GM12878 (cell line): ENCODE results near the gene ATL2. TPM values are rescaled to one million over a fixed set of nuclear protein-coding genes. Genes with fewer than 3 reads are reported as not detected.
A peak's percentile ranks its signal among the peaks of the same experiment; 100 is the strongest.

Source experiments
- GATAD2B ChIP-seq: fragments of 450-650 bp; conservative IDR thresholded peaks from 2 replicates; pipeline ENCODE4 v1.6.1; 2017; ENCODE audit warnings: low read depth, mild to moderate bottlenecking, moderate library complexity
- HDGF ChIP-seq: fragments of 450-650 bp; IDR thresholded peaks from 2 replicates; pipeline ENCODE4 v1.6.1; 2016; ENCODE audit warnings: antibody characterized with exemption
- JUND ChIP-seq: IDR thresholded peaks from 2 replicates; pipeline ENCODE4 v1.6.1; 2012; ENCODE audit warnings: low read depth, mild to moderate bottlenecking, low read length, improper control_type of control experiment, moderate library complexity
- MEF2B ChIP-seq: fragments of 450-650 bp; IDR thresholded peaks from 2 replicates; pipeline ENCODE4 v1.6.1; 2018; ENCODE audit warnings: mild to moderate bottlenecking, moderate library complexity; ENCODE audit not compliant: partially characterized antibody, poor library complexity, severe bottlenecking
- MTA2 ChIP-seq: fragments of 450-650 bp; IDR thresholded peaks from 2 replicates; pipeline ENCODE4 v1.6.1; 2016; ENCODE audit warnings: low read depth, mild to moderate bottlenecking, moderate library complexity
- NR2C2 ChIP-seq: IDR thresholded peaks from 2 replicates; pipeline ENCODE4 v1.6.1; 2011; ENCODE audit warnings: borderline replicate concordance, low read depth; ENCODE audit not compliant: control insufficient read depth, insufficient read length
- NRF1 ChIP-seq: conservative IDR thresholded peaks from 2 replicates; pipeline ENCODE4 v1.6.1; 2011; ENCODE audit warnings: mild to moderate bottlenecking, low read depth, low read length, improper control_type of control experiment
- PAX8 ChIP-seq: fragments of 450-650 bp; IDR thresholded peaks from 2 replicates; pipeline ENCODE4 v1.6.1; 2017; ENCODE audit warnings: mild to moderate bottlenecking, moderate library complexity
- PML ChIP-seq: IDR thresholded peaks from 2 replicates; pipeline ENCODE4 v1.6.1; 2012; ENCODE audit warnings: low read length, inconsistent platforms
- ZNF207 ChIP-seq: fragments of 450-650 bp; IDR thresholded peaks from 2 replicates; pipeline ENCODE4 v1.6.1; 2014; ENCODE audit warnings: antibody characterized with exemption, mild to moderate bottlenecking, borderline replicate concordance
- polyA plus RNA-seq, 11 experiments: library from polyadenylated mRNA; depleted of rRNA in 4 of 11; unstranded in 6 of 11; stranded (reverse) in 5 of 11; fragments of >200 nt; fragmentation: Nextera tagmentation in 4 of 11; fragmentation: Illumina TruSeq in 1 of 11; extraction: Ambion mirVana in 4 of 11; extraction: Trizol in 1 of 11; gene quantifications; 1 replicate in 1 of 11; 2 replicates in 10 of 11; pipeline versions ENCODE4 v1.2.1 to v1.2.3, GENCODE V29; 2011 to 2016; ENCODE audit warnings: inconsistent platforms in 2 of 11, missing spikeins in 2 of 11, low read depth in 1 of 11
- total RNA-seq, 4 experiments: library from RNA; depleted of rRNA in 3 of 4; stranded (reverse); fragments of >200 nt in 3 of 4; fragmentation: Illumina TruSeq in 1 of 4; extraction: Trizol in 1 of 4; gene quantifications; 2 replicates each; pipeline versions ENCODE4 v1.2.1 to v1.2.3, GENCODE V29; 2013 to 2021
- TF ChIP-seq, protein P1 (sequence below): fragments of 450-650 bp; IDR thresholded peaks from 2 replicates; pipeline ENCODE4 v1.6.1; 2014; ENCODE audit warnings: mild to moderate bottlenecking
- TF ChIP-seq, protein P2 (sequence below): fragments of 450-650 bp; IDR thresholded peaks from 2 replicates; pipeline ENCODE4 v1.6.1; 2018; ENCODE audit warnings: borderline replicate concordance, mild to moderate bottlenecking; ENCODE audit not compliant: partially characterized antibody
- TF ChIP-seq, protein P3 (sequence below): IDR thresholded peaks from 2 replicates; pipeline ENCODE4 v1.6.1; 2011; ENCODE audit warnings: borderline replicate concordance, low read depth, mild to moderate bottlenecking, moderate library complexity, low read length; ENCODE audit not compliant: insufficient read depth, poor library complexity, severe bottlenecking
- TF ChIP-seq, protein P4 (sequence below), 3 experiments: IDR thresholded peaks in 2 of 3; conservative IDR thresholded peaks in 1 of 3; 2 replicates each; pipeline ENCODE4 v1.5.1; 2011; ENCODE audit warnings: low read depth in 3 of 3, low read length in 3 of 3, mild to moderate bottlenecking in 3 of 3, control low read depth in 2 of 3, moderate library complexity in 2 of 3, inconsistent platforms in 1 of 3, mixed read lengths in 1 of 3; ENCODE audit not compliant: control insufficient read depth in 2 of 3, insufficient read depth in 1 of 3; ENCODE audit errors: extremely low read depth in 1 of 3
- TF ChIP-seq, protein P5 (sequence below): fragments of 450-650 bp; IDR thresholded peaks from 2 replicates; pipeline ENCODE4 v1.6.1; 2017; ENCODE audit warnings: mild to moderate bottlenecking, moderate library complexity
- TF ChIP-seq, protein P6 (sequence below): IDR thresholded peaks from 2 replicates; pipeline ENCODE4 v1.6.1; 2011; ENCODE audit warnings: low read depth, mild to moderate bottlenecking, low read length, moderate library complexity, borderline replicate concordance; ENCODE audit errors: extremely low read depth

ATL2 gene
- total and polyA plus RNA-seq, 10 of the 15 experiments (the other 5 are each of a cell fraction or from before 2014, with no cell fraction given): 8.6 to 51.5 (median 41.8) TPM

DNA sequence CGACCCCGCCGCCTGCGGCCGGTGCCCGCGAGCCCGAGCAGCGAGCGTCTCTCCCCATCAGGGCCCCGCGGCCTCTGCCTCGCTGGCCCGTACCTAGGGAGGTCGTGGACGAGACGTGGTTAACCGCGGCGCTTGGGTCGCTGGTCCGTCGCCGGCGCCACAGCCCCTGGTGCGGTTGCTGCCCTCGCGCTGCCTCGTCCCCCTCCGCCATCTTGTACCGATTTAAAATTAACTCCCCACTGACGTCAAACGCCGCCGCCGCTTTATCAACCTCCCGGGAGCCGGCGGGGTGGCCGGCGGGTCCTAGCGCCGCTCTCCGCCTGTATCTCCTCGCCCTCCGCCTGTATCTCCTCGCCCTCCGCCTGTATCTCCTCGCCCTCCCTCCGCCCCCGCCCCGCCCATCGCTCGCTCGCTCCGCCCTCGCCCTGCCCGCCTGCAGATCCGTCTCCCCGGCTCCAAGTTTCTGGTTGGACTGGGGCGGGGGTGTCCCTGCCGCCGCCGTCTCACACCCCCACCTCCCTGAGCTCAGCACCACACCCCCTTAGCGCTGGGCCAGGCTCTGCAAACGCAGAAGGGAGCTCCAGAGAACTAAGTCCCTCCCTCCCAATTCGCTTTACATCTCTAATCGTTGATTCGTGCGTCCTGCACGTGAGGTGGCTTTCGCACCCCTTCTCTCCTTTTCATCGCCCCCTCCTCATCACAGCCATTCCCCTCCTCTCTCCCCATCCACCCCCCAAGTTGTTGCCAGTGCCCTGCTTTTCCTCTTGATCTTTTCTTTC is at the start of gene ATL2 (continued):
- peak; percentile 32; the same call in 1 of the 2 replicates for TF ChIP-seq ZNF207
- TF ChIP-seq, protein P1, sequence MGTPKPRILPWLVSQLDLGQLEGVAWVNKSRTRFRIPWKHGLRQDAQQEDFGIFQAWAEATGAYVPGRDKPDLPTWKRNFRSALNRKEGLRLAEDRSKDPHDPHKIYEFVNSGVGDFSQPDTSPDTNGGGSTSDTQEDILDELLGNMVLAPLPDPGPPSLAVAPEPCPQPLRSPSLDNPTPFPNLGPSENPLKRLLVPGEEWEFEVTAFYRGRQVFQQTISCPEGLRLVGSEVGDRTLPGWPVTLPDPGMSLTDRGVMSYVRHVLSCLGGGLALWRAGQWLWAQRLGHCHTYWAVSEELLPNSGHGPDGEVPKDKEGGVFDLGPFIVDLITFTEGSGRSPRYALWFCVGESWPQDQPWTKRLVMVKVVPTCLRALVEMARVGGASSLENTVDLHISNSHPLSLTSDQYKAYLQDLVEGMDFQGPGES: no peak
- TF ChIP-seq, protein P2, sequence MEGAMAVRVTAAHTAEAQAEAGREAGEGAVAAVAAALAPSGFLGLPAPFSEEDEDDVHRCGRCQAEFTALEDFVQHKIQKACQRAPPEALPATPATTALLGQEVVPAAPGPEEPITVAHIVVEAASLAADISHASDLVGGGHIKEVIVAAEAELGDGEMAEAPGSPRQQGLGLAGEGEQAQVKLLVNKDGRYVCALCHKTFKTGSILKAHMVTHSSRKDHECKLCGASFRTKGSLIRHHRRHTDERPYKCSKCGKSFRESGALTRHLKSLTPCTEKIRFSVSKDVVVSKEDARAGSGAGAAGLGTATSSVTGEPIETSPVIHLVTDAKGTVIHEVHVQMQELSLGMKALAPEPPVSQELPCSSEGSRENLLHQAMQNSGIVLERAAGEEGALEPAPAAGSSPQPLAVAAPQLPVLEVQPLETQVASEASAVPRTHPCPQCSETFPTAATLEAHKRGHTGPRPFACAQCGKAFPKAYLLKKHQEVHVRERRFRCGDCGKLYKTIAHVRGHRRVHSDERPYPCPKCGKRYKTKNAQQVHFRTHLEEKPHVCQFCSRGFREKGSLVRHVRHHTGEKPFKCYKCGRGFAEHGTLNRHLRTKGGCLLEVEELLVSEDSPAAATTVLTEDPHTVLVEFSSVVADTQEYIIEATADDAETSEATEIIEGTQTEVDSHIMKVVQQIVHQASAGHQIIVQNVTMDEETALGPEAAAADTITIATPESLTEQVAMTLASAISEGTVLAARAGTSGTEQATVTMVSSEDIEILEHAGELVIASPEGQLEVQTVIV: peak; percentile 83
- peak; percentile 42; the same call in 1 of the 2 replicates for TF ChIP-seq MTA2
- TF ChIP-seq, protein P3, sequence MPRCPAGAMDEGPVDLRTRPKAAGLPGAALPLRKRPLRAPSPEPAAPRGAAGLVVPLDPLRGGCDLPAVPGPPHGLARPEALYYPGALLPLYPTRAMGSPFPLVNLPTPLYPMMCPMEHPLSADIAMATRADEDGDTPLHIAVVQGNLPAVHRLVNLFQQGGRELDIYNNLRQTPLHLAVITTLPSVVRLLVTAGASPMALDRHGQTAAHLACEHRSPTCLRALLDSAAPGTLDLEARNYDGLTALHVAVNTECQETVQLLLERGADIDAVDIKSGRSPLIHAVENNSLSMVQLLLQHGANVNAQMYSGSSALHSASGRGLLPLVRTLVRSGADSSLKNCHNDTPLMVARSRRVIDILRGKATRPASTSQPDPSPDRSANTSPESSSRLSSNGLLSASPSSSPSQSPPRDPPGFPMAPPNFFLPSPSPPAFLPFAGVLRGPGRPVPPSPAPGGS: no peak
- TF ChIP-seq HDGF: peak; percentile 91; the same call in 1 of the 2 replicates
- TF ChIP-seq NR2C2: no peak
- peak; percentile 38; the same call in 1 of the 2 replicates for TF ChIP-seq PML
- TF ChIP-seq, protein P4, sequence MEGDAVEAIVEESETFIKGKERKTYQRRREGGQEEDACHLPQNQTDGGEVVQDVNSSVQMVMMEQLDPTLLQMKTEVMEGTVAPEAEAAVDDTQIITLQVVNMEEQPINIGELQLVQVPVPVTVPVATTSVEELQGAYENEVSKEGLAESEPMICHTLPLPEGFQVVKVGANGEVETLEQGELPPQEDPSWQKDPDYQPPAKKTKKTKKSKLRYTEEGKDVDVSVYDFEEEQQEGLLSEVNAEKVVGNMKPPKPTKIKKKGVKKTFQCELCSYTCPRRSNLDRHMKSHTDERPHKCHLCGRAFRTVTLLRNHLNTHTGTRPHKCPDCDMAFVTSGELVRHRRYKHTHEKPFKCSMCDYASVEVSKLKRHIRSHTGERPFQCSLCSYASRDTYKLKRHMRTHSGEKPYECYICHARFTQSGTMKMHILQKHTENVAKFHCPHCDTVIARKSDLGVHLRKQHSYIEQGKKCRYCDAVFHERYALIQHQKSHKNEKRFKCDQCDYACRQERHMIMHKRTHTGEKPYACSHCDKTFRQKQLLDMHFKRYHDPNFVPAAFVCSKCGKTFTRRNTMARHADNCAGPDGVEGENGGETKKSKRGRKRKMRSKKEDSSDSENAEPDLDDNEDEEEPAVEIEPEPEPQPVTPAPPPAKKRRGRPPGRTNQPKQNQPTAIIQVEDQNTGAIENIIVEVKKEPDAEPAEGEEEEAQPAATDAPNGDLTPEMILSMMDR (IDR thresholded peaks at IDR 0.05 in 2 of 3, conservative IDR thresholded peaks at IDR 0.05 in 1 of 3; ENCODE audit: control insufficient read depth in 2 of 3, extremely low read depth in 1 of 3, insufficient read depth in 1 of 3, low read depth in 3 of 3, low read length in 3 of 3): no peak
- TF ChIP-seq NRF1: no peak
- no peak for TF ChIP-seq JUND
- TF ChIP-seq, protein P5, sequence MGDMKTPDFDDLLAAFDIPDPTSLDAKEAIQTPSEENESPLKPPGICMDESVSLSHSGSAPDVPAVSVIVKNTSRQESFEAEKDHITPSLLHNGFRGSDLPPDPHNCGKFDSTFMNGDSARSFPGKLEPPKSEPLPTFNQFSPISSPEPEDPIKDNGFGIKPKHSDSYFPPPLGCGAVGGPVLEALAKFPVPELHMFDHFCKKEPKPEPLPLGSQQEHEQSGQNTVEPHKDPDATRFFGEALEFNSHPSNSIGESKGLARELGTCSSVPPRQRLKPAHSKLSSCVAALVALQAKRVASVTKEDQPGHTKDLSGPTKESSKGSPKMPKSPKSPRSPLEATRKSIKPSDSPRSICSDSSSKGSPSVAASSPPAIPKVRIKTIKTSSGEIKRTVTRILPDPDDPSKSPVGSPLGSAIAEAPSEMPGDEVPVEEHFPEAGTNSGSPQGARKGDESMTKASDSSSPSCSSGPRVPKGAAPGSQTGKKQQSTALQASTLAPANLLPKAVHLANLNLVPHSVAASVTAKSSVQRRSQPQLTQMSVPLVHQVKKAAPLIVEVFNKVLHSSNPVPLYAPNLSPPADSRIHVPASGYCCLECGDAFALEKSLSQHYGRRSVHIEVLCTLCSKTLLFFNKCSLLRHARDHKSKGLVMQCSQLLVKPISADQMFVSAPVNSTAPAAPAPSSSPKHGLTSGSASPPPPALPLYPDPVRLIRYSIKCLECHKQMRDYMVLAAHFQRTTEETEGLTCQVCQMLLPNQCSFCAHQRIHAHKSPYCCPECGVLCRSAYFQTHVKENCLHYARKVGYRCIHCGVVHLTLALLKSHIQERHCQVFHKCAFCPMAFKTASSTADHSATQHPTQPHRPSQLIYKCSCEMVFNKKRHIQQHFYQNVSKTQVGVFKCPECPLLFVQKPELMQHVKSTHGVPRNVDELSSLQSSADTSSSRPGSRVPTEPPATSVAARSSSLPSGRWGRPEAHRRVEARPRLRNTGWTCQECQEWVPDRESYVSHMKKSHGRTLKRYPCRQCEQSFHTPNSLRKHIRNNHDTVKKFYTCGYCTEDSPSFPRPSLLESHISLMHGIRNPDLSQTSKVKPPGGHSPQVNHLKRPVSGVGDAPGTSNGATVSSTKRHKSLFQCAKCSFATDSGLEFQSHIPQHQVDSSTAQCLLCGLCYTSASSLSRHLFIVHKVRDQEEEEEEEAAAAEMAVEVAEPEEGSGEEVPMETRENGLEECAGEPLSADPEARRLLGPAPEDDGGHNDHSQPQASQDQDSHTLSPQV: no peak
- peak; percentile 31 for TF ChIP-seq MEF2B
- TF ChIP-seq, protein P6, sequence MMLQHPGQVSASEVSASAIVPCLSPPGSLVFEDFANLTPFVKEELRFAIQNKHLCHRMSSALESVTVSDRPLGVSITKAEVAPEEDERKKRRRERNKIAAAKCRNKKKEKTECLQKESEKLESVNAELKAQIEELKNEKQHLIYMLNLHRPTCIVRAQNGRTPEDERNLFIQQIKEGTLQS: no peak
- 0 out of 2 replicates have a peak, but pooled peaks have one; percentile 83 for TF ChIP-seq GATAD2B
- no peak for TF ChIP-seq PAX8
